Measurements from ENCODE around the gene ZBTB20. TPM values are rescaled to one million over a fixed set of nuclear protein-coding genes. Genes with fewer than 3 reads are reported as not detected.

The ZBTB20 gene
- total and polyA plus RNA-seq, 9 donors = 4.3 to 160 (median 107) TPM

DNA sequence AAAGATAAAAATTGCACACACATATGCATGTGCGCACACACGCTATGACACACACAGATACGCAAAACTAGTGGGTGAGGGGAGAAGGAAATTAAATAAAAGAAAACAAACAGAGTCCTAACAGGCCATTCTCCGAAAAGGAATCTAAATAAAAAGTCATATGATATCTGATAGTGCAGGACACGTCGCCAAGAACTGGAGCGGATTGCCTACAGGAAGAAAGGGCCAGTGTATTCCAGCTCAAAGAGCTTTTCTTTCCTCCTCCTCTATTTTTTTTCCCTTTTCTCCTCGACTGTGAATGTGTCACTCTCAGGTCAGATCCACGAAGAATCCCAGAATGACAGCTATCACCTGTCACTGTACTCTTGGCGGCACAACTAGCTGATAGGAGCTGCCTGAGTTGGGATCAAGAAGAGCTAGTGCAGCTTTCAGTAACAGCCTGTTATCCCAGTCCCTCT lies 695.5 kb downstream of the ZBTB20 start:
- Histone ChIP-seq H3K27me3 (no peaks in the 10 kb centered on the region), H3K27ac (peak overlapping the region; percentile 4 to 83), H3K36me3 (no peaks in the 10 kb centered on the region), H3K4me3 (peak overlapping the region; percentile 23), H3K9me3 (no peaks in the 10 kb centered on the region), H3K4me1 (ENCODE audit: insufficient read depth) (peaks cover 5% of the 10 kb centered on the region)
- intact Hi-C loops (cut with DNase I) = loop anchor here in 1 of 4 donors (5.0 kb wide), 1 partner anchor 34 kb away; no protein-coding TSS in a partner anchor
- TF ChIP-seq POLR2A (IDR thresholded peaks at IDR 0.05) (no peak), EP300 (IDR thresholded peaks at IDR 0.05) (no peak), CTCF (IDR thresholded peaks at IDR 0.05) (no peak)
- 5 to 8% (median 7%) methylated on average over 10 of the region's 10 CpGs for WGBS, 3 donors
- peak; percentile 36 to 52 (median 47) for DNase-seq

GRCh38 chr3:114451051-114451451 lies 696.0 kb downstream of the ZBTB20 start:
- Histone ChIP-seq H3K27me3 (no peaks in the 10 kb centered on the region), H3K4me3 (peak overlapping the region; percentile 23), H3K4me1 (ENCODE audit: insufficient read depth) (peaks cover 5% of the 10 kb centered on the region), H3K36me3 (no peaks in the 10 kb centered on the region), H3K27ac (peak overlapping the region; percentile 4 to 83), H3K9me3 (no peaks in the 10 kb centered on the region)
- no peak for TF ChIP-seq CTCF (IDR thresholded peaks at IDR 0.05)
- TF ChIP-seq EP300 (IDR thresholded peaks at IDR 0.05) = no peak
- no peak for TF ChIP-seq POLR2A (IDR thresholded peaks at IDR 0.05)
- intact Hi-C loops (cut with DNase I) = loop anchor here in 1 of 4 donors (5.0 kb wide), 1 partner anchor 34 kb away; no protein-coding TSS in a partner anchor
- DNase-seq = peak in 3 of 5 donors; percentile 12 to 32 (median 27)
- 1 to 4% (median 1%) methylated on average over 2 of the region's 2 CpGs for WGBS, 3 donors

DNA sequence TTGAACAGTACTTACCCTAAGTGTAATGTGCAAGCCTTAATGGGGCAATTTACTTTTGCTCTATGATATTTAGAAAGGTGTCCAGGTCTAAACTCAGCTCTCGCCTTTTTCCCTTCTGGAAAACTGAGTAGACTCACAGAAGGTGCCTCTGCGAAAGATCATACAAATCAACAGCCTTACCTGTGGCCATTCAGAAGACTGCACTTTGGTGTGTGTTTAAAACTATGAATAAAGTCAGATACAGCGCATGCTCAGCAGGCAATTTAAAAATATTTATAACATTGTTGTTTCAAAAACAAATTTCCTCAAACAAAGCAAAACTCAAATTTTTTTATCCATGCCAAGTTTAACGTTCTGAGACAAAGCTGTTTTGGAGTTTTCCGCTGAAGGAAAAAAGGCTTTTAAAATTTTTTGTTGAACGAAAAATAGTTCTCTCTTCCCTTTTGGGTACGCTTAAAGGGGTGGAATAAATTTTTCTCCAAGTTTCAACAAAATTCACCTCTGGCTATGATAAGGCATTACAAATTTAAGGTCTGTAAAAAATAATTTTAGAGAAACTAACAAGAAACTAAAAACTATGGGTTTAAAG lies 697.0 kb downstream of the ZBTB20 start:
- 11 to 37% (median 14%) methylated on average over 7 of the region's 7 CpGs for WGBS, 3 donors
- intact Hi-C loops (cut with DNase I) = loop anchor here in 1 of 4 donors (5.0 kb wide), 1 partner anchor 33 kb away; no protein-coding TSS in a partner anchor
- Histone ChIP-seq H3K4me3 (no peak overlapping the region), H3K27me3 (no peaks in the 10 kb centered on the region), H3K27ac (peak overlapping the region; percentile 4 to 83), H3K9me3 (no peaks in the 10 kb centered on the region), H3K36me3 (no peaks in the 10 kb centered on the region), H3K4me1 (ENCODE audit: insufficient read depth) (peaks cover 4% of the 10 kb centered on the region)
- no peak for TF ChIP-seq POLR2A (IDR thresholded peaks at IDR 0.05)
- TF ChIP-seq CTCF (IDR thresholded peaks at IDR 0.05) = peak in 2 of 3 donors; percentile 15 to 29
- TF ChIP-seq EP300 (IDR thresholded peaks at IDR 0.05) = no peak
- no peak for DNase-seq

- intact Hi-C loops (cut with DNase I) = loop anchor here in 1 of 4 donors (5.0 kb wide), 1 partner anchor 32 kb away; no protein-coding TSS in a partner anchor
- Histone ChIP-seq H3K27ac (peak overlapping the region; percentile 4 to 83), H3K4me3 (no peak overlapping the region), H3K27me3 (no peaks in the 10 kb centered on the region), H3K9me3 (no peaks in the 10 kb centered on the region), H3K4me1 (ENCODE audit: insufficient read depth) (peaks cover 4% of the 10 kb centered on the region), H3K36me3 (no peaks in the 10 kb centered on the region)
- WGBS, 3 donors = 12 to 36% (median 19%) methylated on average over 9 of the region's 9 CpGs
- TF ChIP-seq POLR2A (IDR thresholded peaks at IDR 0.05) (no peak), EP300 (IDR thresholded peaks at IDR 0.05) (no peak), CTCF (IDR thresholded peaks at IDR 0.05) (no peak)
- DNase-seq = no peak
Measured at GRCh38 chr3:114449271-114450007, 697.6 kb downstream of the ZBTB20 start.
